Measurements from ENCODE around the gene C12orf75.

Gene C12orf75

DNA sequence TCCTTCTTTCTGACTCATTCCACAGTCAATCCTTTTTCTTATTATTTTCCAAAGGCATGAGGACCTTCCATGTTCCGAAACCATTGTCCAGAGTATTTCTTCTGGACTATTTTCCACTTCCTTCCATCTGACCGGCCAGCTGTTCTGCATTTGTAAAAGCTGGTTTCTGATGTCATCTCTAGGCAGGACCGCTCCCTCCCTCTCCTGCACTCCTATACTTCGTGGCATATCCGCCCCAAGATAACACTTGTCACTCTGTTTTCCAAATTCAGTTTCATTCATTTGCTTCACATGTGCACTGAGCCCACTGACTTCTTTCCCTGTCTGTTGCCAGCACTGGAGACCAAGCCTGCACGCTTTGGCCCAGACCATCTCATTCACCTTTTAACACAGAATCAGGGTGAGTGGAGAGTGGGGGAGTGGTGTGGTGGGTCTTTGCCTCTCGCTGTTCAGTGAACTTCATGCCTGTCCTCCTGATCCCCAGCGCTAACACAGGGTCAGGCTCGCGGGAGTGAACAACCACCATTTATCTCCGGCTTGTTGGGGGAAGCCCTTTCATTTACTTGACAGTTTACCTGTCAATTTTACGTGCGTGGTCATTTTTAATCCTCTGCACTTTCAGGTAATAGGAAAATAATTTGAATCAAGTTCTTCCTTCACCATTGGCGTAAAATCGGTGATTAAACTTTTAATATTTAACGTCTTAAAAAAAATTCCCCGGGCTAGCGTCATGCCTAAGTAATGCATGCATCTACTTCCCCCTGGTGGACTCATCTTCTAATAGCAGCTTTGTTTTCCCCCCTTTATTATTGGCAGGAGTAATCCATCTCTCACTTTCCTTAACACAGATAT lies 52.5 kb downstream of the C12orf75 start:
- CTCF ChIA-PET: interaction anchor here (0.7 to 1.1 kb wide), 2 partner anchors 9 to 36 kb away, joined by 3 to 5 read pairs; no protein-coding TSS in a partner anchor

DNA sequence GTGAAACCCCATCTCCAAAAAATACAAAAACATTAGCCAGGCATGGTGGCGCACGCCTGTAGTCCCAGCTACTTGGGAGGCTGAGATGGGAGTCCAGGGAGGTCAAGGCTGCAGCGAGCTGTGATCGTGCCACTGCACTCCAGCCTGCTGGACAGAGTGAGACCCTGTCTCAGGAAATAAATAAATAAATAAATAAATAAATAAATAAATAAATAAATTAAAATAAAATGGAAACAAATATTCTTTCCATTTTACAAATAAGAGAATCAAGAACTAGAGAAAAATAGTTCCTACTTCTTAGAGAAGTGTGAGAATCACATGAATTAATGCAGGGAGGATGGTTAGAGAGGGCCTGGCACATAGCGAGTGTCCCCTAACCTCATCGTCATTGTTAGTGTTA lies 53.7 kb downstream of the C12orf75 start:
- no peak for TF ChIP-seq SP1 (IDR thresholded peaks at IDR 0.05)
- no peak for TF ChIP-seq SUZ12 (IDR thresholded peaks at IDR 0.05)
- TF ChIP-seq FOXA1 (IDR thresholded peaks at IDR 0.05): no peak
- TF ChIP-seq NFRKB (IDR thresholded peaks at IDR 0.05): no peak
- no peak for TF ChIP-seq TARDBP (IDR thresholded peaks at IDR 0.05)
- no peak for TF ChIP-seq CTBP1 (IDR thresholded peaks at IDR 0.05; ENCODE audit: borderline replicate concordance)
- no peak for TF ChIP-seq BHLHE40 (IDR thresholded peaks at IDR 0.05; ENCODE audit: borderline replicate concordance)
- TF ChIP-seq L3MBTL2 (conservative IDR thresholded peaks at IDR 0.05): no peak
- TF ChIP-seq FOXK2 (IDR thresholded peaks at IDR 0.05): no peak
- no peak for TF ChIP-seq LEF1 (IDR thresholded peaks at IDR 0.05; ENCODE audit: borderline replicate concordance)
- CTCF ChIA-PET: interaction anchor here (0.6 kb wide), 1 partner anchor 246 kb away, joined by 3 read pairs; no protein-coding TSS in a partner anchor
- no peak for DNase-seq (ENCODE audit: extremely low spot score)
- POLR2A ChIA-PET: no interaction called here

More for the DNA sequence above, 52.5 kb downstream of the C12orf75 start:
- POLR2A ChIA-PET: interaction anchor here (0.7 kb wide), 1 partner anchor 91 kb away, joined by 3 read pairs; no protein-coding TSS in a partner anchor
- peak; percentile 84 for TF ChIP-seq ZNF384 (IDR thresholded peaks at IDR 0.05)
- TF ChIP-seq, protein P1, sequence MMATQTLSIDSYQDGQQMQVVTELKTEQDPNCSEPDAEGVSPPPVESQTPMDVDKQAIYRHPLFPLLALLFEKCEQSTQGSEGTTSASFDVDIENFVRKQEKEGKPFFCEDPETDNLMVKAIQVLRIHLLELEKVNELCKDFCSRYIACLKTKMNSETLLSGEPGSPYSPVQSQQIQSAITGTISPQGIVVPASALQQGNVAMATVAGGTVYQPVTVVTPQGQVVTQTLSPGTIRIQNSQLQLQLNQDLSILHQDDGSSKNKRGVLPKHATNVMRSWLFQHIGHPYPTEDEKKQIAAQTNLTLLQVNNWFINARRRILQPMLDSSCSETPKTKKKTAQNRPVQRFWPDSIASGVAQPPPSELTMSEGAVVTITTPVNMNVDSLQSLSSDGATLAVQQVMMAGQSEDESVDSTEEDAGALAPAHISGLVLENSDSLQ (IDR thresholded peaks at IDR 0.05): peak; percentile 32; the same call in 1 of the 2 replicates
- no peak for TF ChIP-seq FOXK2 (IDR thresholded peaks at IDR 0.05)
- peak; percentile 63 for DNase-seq (ENCODE audit: extremely low spot score)

DNA sequence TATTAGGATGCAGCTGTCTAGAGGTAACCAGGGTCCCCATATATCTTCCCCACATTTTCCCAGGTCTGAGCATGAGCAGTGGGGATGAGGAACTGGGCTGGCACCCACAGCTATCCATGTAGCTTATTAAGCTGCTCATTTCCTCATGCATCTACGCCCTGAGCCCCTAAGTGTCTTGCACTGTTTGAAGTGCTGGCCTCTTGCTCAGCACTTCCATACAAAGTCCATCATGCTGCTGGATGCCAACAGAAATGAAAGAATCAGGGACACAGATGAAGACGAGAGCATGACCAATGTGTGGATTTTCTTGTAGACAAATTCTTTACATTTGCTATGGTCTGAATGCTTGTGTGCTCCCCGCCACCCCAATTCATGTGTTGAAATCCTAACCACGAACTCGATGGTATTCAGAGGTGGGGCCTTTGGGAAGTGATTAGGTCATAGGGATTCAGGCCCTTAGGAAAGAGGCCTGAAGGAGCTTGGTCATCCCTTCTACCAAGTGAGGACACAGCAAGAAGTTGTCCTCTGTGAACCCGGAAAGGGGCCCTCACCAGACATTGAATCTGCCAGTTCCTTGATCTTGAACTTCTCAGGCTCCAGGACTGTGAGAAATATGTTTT lies 54.5 kb downstream of the C12orf75 start:
- DNase-seq (ENCODE audit: extremely low spot score): no peak
- POLR2A ChIA-PET: no interaction called here
- CTCF ChIA-PET: no interaction called here
- TF ChIP-seq ZNF384 (IDR thresholded peaks at IDR 0.05) (no peak), ELF4 (IDR thresholded peaks at IDR 0.05) (no peak), TARDBP (IDR thresholded peaks at IDR 0.05) (no peak), HDGF (IDR thresholded peaks at IDR 0.05; ENCODE audit: borderline replicate concordance) (no peak), CTBP1 (IDR thresholded peaks at IDR 0.05; ENCODE audit: borderline replicate concordance) (no peak)
- TF ChIP-seq, protein P1 (IDR thresholded peaks at IDR 0.05): no peak

DNA sequence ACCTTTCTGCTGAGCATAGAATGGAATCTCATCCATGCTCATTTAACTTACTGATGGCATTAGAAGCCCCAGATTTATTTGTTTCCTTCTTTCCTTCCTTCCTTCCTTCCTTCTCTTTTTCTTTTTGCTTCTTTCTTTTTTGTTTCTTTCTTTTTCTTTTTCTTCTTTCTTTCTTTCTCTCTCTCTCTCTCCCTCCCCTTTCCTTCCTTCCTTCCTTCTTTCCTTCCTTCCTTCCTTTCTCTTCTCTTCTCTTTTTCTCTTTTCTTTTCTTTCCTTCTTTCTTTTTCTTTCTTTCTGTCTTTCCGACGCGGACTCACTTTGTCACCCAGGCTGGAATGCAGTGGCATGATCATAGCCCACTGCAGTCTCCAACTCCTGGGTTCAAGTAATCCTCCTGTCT lies 55.9 kb downstream of the C12orf75 start:
- ChIA-PET CTCF (no interaction called here), POLR2A (no interaction called here)
- TF ChIP-seq HDGF (IDR thresholded peaks at IDR 0.05; ENCODE audit: borderline replicate concordance) (no peak), FOXM1 (IDR thresholded peaks at IDR 0.05; ENCODE audit: borderline replicate concordance) (no peak), FOXA1 (IDR thresholded peaks at IDR 0.05) (no peak), TARDBP (IDR thresholded peaks at IDR 0.05) (no peak), SP1 (IDR thresholded peaks at IDR 0.05) (no peak), ARNT (IDR thresholded peaks at IDR 0.05) (no peak), LEF1 (IDR thresholded peaks at IDR 0.05; ENCODE audit: borderline replicate concordance) (no peak), BHLHE40 (IDR thresholded peaks at IDR 0.05; ENCODE audit: borderline replicate concordance) (no peak), ZNF384 (IDR thresholded peaks at IDR 0.05) (no peak), ELF4 (IDR thresholded peaks at IDR 0.05) (no peak), NFRKB (IDR thresholded peaks at IDR 0.05) (no peak), CTBP1 (IDR thresholded peaks at IDR 0.05; ENCODE audit: borderline replicate concordance) (no peak)
- TF ChIP-seq, protein P1 (IDR thresholded peaks at IDR 0.05): no peak
- DNase-seq (ENCODE audit: extremely low spot score): no peak

DNA sequence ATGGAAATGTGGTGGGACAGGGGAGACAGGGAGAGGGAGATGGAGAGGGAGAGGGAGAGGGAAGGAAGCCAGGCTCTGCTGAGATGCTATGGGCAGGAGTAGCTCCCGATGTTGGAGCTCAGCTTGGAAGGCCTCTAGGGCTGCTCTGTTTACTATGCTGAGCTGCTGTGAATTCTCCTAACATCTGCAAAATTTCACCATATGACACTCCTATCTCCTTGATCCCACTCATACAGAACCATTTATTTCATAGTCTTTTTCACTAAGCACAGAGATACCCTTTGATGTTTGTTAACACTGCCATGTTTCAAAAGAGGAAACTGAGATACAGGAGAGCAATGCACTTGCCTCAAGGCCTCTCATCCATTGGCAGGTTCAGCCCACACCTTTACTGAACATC lies 60.7 kb downstream of the C12orf75 start:
- TF ChIP-seq ZNF384 (IDR thresholded peaks at IDR 0.05) (no peak), HDGF (IDR thresholded peaks at IDR 0.05; ENCODE audit: borderline replicate concordance) (no peak), ELF4 (IDR thresholded peaks at IDR 0.05) (no peak), SP1 (IDR thresholded peaks at IDR 0.05) (no peak), SUZ12 (IDR thresholded peaks at IDR 0.05) (no peak), BHLHE40 (IDR thresholded peaks at IDR 0.05; ENCODE audit: borderline replicate concordance) (no peak), ARNT (IDR thresholded peaks at IDR 0.05) (no peak), LEF1 (IDR thresholded peaks at IDR 0.05; ENCODE audit: borderline replicate concordance) (no peak), TARDBP (IDR thresholded peaks at IDR 0.05) (no peak)
- TF ChIP-seq, protein P1 (IDR thresholded peaks at IDR 0.05): no peak
- ChIA-PET CTCF (no interaction called here), POLR2A (interaction anchor here (1.4 kb wide), 1 partner anchor 155 kb away, joined by 3 read pairs; the partner anchor contains the start of gene APPL2)
- DNase-seq (ENCODE audit: extremely low spot score): no peak

All from HEK293T (cell line).